Measurements from ENCODE around the gene TUBA4A. TPM values are rescaled to one million over a fixed set of nuclear protein-coding genes. Genes with fewer than 3 reads are reported as not detected.

Gene TUBA4A
- total and polyA plus RNA-seq, 2 of the 8 experiments (the other 6 are each of a cell fraction or from before 2014, with no cell fraction given), result 67.3 to 172 TPM

GRCh38 chr2:219298759-219299371 lies 45.1 kb upstream of the TUBA4A start (continued):
- TF ChIP-seq SP1 (IDR thresholded peaks at IDR 0.05; ENCODE audit: low read depth, low read length) (no peak), YY1 (IDR thresholded peaks at IDR 0.05; ENCODE audit: low read depth, low read length) (no peak), NANOG (IDR thresholded peaks at IDR 0.05; ENCODE audit: insufficient read depth, low read depth, low read length, poor library complexity, severe bottlenecking) (no peak), KDM5A (IDR thresholded peaks at IDR 0.05; ENCODE audit: low read length) (no peak), RBBP5 (IDR thresholded peaks at IDR 0.05; ENCODE audit: borderline replicate concordance, low read depth, low read length) (no peak), TEAD4 (IDR thresholded peaks at IDR 0.05; ENCODE audit: low read depth, low read length) (no peak), ZNF274 (IDR thresholded peaks at IDR 0.05; ENCODE audit: borderline replicate concordance, extremely low read depth, low read length) (no peak), HDAC2 (IDR thresholded peaks at IDR 0.05; ENCODE audit: borderline replicate concordance in 1 of 2, low read depth in 2 of 2, low read length in 2 of 2) (no peak), POLR2A (IDR thresholded peaks at IDR 0.05; ENCODE audit: control extremely low read depth in 1 of 2, low read depth in 2 of 2, low read length in 2 of 2) (no peak)

All from H1 (cell line).